Tibial nerve (tissue), 4 donors: ENCODE data around the gene PSKH1. TPM values are rescaled to one million over a fixed set of nuclear protein-coding genes. Genes with fewer than 3 reads are reported as not detected.

ENCODE experiments used
- DNase-seq, 2 donors: peaks; one replicate each; pipeline ENCODE4 v3.0.0-alpha.2; 2019; ENCODE audit warnings: low spot score in 2 of 2
- H3K27ac ChIP-seq, 4 donors: fragments of 200-600 bp; sonication (generic) in 3 of 4; one replicate each; pipeline ENCODE4 v1.5.1; 2017 to 2019; ENCODE audit warnings: mild to moderate bottlenecking in 1 of 4
- H3K27me3 ChIP-seq, 2 donors: fragments of 200-600 bp; sonication (generic) in 1 of 2; one replicate each; pipeline versions ENCODE4 v1.5.1 to v1.6.0; 2017 to 2019
- H3K36me3 ChIP-seq, 3 donors: fragments of 200-600 bp; sonication (generic); one replicate each; pipeline ENCODE4 v1.5.1; 2018 to 2019
- H3K4me1 ChIP-seq, 4 donors: fragments of 200-600 bp; sonication (generic) in 3 of 4; one replicate each; pipeline ENCODE4 v1.5.1; 2017 to 2019
- H3K4me3 ChIP-seq, 4 donors: fragments of 200-600 bp; sonication (generic) in 3 of 4; one replicate each; pipeline ENCODE4 v1.5.1; 2017 to 2019; ENCODE audit warnings: mild to moderate bottlenecking in 1 of 4, moderate library complexity in 1 of 4
- H3K9me3 ChIP-seq, 4 donors: fragments of 200-600 bp; sonication (generic) in 3 of 4; one replicate each; pipeline ENCODE4 v1.5.1; 2017 to 2019
- EP300 ChIP-seq, 2 donors: sonication (generic); formaldehyde crosslinking; IDR thresholded peaks; one replicate each; pipeline ENCODE4 v1.6.1; 2017; ENCODE audit warnings: antibody characterized with exemption in 2 of 2, mild to moderate bottlenecking in 1 of 2
- POLR2A ChIP-seq, 2 donors: fragments of 450-650 bp; IDR thresholded peaks; one replicate each; pipeline ENCODE4 v1.6.1; 2017; ENCODE audit warnings: antibody characterized with exemption in 2 of 2, mild to moderate bottlenecking in 2 of 2, moderate library complexity in 2 of 2
- WGBS, 2 donors: methylation state at CpG; one replicate each; pipeline ENCODE4 v1.1.5; 2018; 5-methylcytosine and 5-hydroxymethylcytosine counted together
- total RNA-seq, 4 donors: library from RNA; depleted of rRNA; stranded (reverse); fragments of >200 nt; gene quantifications; one replicate each; pipeline ENCODE4 v1.1.0, GENCODE V29; 2016
- TF ChIP-seq, protein P1 (sequence below), 5 experiments: fragments of 200-600 bp in 3 of 5; fragments of 450-650 bp in 2 of 5; sonication (generic) in 3 of 5; IDR thresholded peaks; one replicate each; pipeline ENCODE4 v1.5.1; 2016 to 2019; ENCODE audit warnings: antibody characterized with exemption in 5 of 5, mild to moderate bottlenecking in 3 of 5, moderate library complexity in 2 of 5

PSKH1 gene
- total RNA-seq, 4 donors from 2014 or later, result 22.2 to 30.8 (median 24.2) TPM

DNA sequence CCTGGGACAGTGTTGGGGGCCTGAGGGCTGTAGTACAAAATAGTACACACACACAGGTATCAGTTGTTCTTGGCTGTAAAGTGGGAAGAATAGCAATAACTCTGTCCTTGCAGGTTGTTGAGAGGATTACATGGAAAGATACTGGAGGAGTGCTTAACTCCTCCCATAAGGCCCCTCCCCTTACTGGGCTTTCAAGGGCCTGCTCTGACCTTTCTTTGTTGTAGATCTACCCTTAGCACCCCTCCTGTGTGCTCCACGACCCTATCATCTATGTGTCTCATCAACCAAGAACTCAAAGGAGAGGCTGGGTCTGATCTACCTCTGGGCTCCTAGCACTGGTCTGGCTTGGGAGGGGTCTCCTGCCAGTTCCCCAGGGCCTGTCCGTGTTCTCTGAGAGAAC lies 28.5 kb upstream of the PSKH1 start:
- Histone ChIP-seq H3K4me3 (no peak overlapping the region), H3K36me3 (peaks cover 0 to 49% (median 0%) of the 10 kb centered on the region in 3 donors), H3K27ac (peak overlapping the region in 1 of 4 donors; percentile 88), H3K9me3 (no peaks in the 10 kb centered on the region), H3K27me3 (no peaks in the 10 kb centered on the region), H3K4me1 (peaks cover 0 to 50% (median 17%) of the 10 kb centered on the region in 4 donors)
- 62 to 69% methylated on average over 2 of the region's 2 CpGs for WGBS, 2 donors
- TF ChIP-seq, protein P1, sequence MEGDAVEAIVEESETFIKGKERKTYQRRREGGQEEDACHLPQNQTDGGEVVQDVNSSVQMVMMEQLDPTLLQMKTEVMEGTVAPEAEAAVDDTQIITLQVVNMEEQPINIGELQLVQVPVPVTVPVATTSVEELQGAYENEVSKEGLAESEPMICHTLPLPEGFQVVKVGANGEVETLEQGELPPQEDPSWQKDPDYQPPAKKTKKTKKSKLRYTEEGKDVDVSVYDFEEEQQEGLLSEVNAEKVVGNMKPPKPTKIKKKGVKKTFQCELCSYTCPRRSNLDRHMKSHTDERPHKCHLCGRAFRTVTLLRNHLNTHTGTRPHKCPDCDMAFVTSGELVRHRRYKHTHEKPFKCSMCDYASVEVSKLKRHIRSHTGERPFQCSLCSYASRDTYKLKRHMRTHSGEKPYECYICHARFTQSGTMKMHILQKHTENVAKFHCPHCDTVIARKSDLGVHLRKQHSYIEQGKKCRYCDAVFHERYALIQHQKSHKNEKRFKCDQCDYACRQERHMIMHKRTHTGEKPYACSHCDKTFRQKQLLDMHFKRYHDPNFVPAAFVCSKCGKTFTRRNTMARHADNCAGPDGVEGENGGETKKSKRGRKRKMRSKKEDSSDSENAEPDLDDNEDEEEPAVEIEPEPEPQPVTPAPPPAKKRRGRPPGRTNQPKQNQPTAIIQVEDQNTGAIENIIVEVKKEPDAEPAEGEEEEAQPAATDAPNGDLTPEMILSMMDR (IDR thresholded peaks at IDR 0.05), result no peak
- TF ChIP-seq POLR2A (IDR thresholded peaks at IDR 0.05) (no peak), EP300 (IDR thresholded peaks at IDR 0.05) (no peak)
- DNase-seq, result no peak

DNA sequence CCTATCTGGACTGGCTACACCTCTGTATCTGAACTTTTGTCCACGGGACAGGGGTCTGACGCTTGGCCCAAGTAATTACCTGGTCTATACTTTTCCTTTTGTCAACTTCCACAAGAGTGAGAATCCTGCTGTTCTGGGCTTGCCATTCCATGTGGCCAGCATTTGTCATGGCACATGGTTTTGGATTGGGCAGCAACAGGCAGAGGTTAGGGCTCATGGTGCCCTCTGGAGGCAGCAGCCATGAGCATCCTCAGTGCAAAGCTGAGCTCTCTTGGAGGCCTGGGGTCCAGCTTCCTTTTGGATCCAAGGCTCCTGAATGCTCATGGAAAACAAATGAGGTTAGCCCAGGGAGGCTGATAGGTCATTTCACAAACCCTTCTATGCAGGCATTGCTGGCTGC lies 27.7 kb upstream of the PSKH1 start:
- H3K27me3 ChIP-seq, result no peaks in the 10 kb centered on the region
- H3K4me3 ChIP-seq, result no peak overlapping the region
- H3K9me3 ChIP-seq, result no peaks in the 10 kb centered on the region
- DNase-seq, result no peak
- H3K36me3 ChIP-seq, result peaks cover 0 to 56% (median 0%) of the 10 kb centered on the region in 3 donors
- peaks cover 0 to 50% (median 17%) of the 10 kb centered on the region in 4 donors for H3K4me1 ChIP-seq
- H3K27ac ChIP-seq, result peak overlapping the region in 1 of 4 donors; percentile 26
- TF ChIP-seq EP300 (IDR thresholded peaks at IDR 0.05) (no peak), POLR2A (IDR thresholded peaks at IDR 0.05) (no peak)
- TF ChIP-seq, protein P1 (IDR thresholded peaks at IDR 0.05), result no peak
- WGBS, 2 donors, result 83 to 88% methylated on average over 2 of the region's 2 CpGs

DNA sequence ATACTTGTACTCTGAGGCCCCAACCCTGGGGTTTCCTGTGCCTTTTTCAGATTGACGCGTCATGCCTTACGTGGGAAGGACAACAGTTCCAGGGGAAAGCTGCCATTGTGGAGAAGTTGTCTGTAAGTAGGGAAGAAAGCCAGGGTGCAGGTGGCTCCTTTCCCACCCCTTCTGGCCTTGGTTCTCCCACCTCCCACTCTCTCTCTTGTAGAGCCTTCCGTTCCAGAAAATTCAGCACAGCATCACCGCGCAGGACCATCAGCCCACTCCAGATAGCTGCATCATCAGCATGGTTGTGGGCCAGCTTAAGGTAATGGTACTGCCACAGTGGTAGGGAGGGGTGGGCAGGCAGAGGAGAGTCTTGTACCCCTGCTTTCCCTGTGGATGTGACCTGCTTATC lies 24.8 kb upstream of the PSKH1 start:
- DNase-seq, result no peak
- Histone ChIP-seq H3K4me1 (peaks cover 0 to 32% (median 11%) of the 10 kb centered on the region in 4 donors), H3K27me3 (no peaks in the 10 kb centered on the region), H3K4me3 (no peak overlapping the region), H3K36me3 (peaks cover 0 to 70% (median 0%) of the 10 kb centered on the region in 3 donors), H3K27ac (no peak overlapping the region), H3K9me3 (no peaks in the 10 kb centered on the region)
- 83 to 95% methylated on average over 6 of the region's 6 CpGs for WGBS, 2 donors
- TF ChIP-seq EP300 (IDR thresholded peaks at IDR 0.05), result no peak
- TF ChIP-seq, protein P1 (IDR thresholded peaks at IDR 0.05), result no peak
- TF ChIP-seq POLR2A (IDR thresholded peaks at IDR 0.05), result no peak

DNA sequence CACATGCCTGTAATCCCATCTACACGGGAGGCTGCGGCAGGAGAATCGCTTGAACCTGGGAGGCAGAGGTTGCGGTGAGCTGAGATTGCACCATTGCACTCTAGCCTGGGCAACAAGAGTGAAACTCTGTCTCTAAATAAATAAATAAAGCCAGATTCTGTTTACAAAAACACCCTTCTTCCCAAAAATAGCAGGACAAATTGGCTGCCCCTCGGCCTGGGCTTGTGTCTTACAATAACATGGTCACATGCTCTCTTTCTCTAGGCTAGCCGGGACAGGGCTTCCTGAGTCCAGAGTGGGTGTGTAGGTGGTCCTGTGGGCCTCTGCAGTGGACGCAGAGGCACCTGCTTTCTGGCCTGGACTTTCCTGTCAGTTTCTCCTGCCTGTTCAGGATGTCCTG lies 23.4 kb upstream of the PSKH1 start:
- Histone ChIP-seq H3K27me3 (no peaks in the 10 kb centered on the region), H3K27ac (no peak overlapping the region), H3K36me3 (peaks cover 0 to 70% (median 0%) of the 10 kb centered on the region in 3 donors), H3K4me3 (no peak overlapping the region), H3K9me3 (no peaks in the 10 kb centered on the region), H3K4me1 (peaks cover 0 to 31% (median 16%) of the 10 kb centered on the region in 4 donors)
- DNase-seq, result no peak
- WGBS, 2 donors, result 73 to 77% methylated on average over 7 of the region's 7 CpGs
- TF ChIP-seq POLR2A (IDR thresholded peaks at IDR 0.05), result no peak
- TF ChIP-seq EP300 (IDR thresholded peaks at IDR 0.05), result no peak
- TF ChIP-seq, protein P1 (IDR thresholded peaks at IDR 0.05), result no peak

- Histone ChIP-seq H3K4me3 (no peak overlapping the region), H3K4me1 (peaks cover 0 to 39% (median 22%) of the 10 kb centered on the region in 4 donors), H3K27ac (no peak overlapping the region), H3K9me3 (no peaks in the 10 kb centered on the region), H3K36me3 (peaks cover 0 to 62% (median 0%) of the 10 kb centered on the region in 3 donors), H3K27me3 (no peaks in the 10 kb centered on the region)
- WGBS, 2 donors, result 52 to 71% methylated on average over 3 of the region's 3 CpGs
- TF ChIP-seq, protein P1 (IDR thresholded peaks at IDR 0.05), result no peak
- TF ChIP-seq POLR2A (IDR thresholded peaks at IDR 0.05), result no peak
- TF ChIP-seq EP300 (IDR thresholded peaks at IDR 0.05), result no peak
- DNase-seq, result no peak
Measured at GRCh38 chr16:67871256-67871655, 21.8 kb upstream of the PSKH1 start.
